Stimulated activated CD4-positive, alpha-beta T cell treated with anti-CD3 and anti-CD28 coated beads, TNF-alpha, amount 100 ng/mL, for 24 hours (primary cell): ENCODE data around the gene RFC1.
"Not testable (repeated sequence)": the region's sequence is repeated elsewhere in the genome, so short reads cannot be mapped to it uniquely, and the experiment has no call there.

ENCODE experiments used
- DNase-seq, 3 experiments: peaks; one replicate each; pipeline ENCODE4 v3.0.0-alpha.2; 2020; ENCODE audit warnings: low read depth in 3 of 3

Gene RFC1

DNA sequence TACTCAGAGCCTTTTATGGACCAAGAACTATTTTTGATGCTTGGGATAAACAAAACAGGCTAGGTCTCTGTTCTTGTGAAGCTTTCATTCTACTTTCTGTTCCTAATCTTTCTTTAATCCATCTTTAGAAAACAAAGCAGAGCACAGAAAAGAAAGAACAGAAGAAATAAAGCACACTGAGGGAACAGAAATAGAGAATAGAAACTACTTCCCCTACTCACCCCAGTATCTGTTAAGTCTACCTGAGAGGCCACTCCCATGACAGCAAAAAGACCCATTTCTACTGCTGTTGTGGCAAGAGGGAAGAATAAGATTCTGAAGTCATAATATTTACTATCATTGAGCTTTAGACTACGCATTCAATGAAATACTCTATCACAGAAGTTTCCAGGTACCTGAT, 9.2 kb downstream of the RFC1 start:
- no peak for DNase-seq

DNA sequence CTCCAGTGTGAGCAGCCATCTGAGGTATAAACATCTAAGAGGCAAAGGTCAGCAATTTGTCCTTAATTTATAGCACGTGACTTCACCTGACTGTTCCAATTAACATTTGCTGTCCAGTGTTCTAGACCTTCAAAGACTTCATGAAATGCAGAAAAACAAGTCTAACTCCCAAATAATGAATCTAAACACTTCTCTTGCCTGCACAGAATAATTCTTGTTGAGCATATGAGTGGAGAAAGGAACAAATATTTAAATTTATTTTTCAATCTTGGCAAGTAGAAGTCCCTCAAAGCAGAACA, 12.0 kb downstream of the RFC1 start:
- no peak for DNase-seq

DNA sequence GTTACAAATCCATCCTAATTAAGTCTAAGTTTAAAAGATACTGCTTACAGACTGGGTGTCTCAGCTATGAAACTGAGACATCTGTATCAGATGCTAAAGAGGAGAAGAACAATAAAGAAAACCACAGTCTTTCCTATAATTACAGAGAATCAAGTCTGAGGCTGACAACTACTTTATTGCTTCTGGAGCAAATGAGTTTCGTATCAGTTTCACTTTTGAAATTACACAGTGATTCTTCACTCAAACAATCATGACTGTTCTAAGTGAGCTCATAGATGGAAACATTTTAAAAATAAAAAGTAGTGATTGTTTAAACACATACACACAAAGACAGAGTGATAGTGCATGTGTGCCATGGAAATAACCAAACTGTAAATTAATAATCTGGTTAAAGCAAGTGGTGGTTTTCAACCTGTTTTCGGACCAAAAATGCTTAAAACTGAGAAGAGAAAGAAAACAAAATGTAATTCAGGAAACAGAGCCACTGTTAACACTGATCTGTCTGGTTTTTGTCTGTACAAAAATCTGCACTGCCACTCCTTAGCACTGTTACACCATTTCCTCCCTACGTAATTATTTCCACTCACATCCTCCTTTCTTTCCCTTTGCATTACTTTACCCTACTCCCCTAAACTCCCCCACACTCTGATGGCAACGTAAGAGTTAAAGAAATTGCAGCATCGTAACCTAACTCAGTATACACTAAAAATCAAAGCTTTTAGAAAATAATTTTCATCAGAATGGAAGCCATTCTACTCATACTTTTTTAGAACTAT, 12.5 kb downstream of the RFC1 start:
- no peak for DNase-seq

DNA sequence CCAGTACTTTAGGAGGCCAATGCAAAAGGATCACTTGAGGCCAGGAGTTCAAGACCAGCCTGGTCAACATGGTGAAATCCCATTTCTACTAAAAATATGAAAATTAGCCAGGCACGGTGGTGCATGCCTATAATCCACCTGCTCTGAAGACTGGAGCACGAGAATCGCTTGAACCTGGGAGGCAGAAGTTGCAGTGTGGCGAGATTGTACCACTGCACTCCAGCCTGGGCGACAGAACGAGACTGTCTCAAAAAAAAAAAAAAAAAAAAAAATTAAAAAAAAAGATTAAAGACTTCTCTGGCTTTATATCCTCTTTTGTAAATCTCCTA, 13.0 kb downstream of the RFC1 start:
- not testable (repeated sequence) for DNase-seq

DNA sequence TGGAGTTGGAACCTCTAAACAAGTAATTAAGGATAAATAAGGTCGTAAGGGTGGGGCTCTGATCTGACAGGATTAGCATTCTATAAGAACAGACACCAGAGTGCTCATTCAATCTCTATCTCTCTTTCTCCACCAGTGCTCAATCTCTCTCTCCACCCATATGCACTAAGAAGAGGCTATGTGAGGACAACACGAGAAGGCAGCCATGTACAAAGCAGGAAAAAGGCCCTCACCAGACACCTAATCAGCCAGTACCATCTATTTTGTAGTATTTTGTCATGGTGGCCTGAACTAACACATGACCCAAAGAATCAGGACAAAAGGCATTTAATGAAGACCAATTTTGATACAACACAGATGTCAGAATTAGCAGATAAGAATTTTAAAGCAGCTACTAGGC, 16.8 kb downstream of the RFC1 start:
- DNase-seq = no peak

DNA sequence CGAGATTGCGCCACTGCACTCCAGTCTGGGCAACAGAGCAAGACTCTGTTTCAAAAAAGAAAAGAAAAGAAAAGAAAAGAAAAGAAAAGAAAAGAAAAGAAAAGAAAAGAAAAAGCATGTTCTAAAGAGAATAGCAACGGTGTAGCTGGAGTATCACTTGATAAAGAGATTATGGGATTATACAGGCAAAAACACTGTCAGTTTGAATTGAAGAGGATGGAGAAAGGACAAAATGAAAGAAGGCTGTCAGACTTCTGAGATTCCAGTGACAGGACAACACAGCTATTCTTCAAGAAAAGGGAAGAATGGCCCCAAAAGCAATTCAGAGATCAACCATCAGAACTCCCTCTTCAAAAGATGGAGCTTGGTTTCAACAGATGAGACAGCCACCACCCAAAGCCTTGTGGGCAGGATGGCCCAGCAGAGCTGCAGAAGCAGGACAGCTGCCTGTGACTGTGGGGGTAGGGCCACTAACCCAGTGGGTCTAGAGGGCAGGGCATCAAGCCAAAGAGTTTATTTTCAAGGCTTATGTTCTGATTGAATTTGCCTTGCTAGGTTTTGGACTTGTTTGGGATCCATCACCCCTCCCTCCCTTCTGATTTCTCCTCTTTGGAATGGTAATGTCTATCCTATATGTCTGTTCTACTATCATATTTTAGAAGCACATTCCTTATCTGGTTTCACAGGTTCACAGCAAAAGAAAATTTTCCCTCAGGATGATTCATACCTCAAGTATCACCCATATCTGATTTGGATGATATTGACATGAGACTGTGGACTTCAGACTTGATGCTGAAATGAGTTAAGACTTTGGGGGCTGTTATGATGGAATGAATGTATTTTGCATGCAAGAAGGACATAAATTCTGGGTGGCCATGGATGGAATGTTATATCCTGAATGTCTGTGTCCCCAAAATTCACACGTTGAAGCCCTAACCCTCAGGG, 17.5 kb downstream of the RFC1 start:
- no peak for DNase-seq

DNA sequence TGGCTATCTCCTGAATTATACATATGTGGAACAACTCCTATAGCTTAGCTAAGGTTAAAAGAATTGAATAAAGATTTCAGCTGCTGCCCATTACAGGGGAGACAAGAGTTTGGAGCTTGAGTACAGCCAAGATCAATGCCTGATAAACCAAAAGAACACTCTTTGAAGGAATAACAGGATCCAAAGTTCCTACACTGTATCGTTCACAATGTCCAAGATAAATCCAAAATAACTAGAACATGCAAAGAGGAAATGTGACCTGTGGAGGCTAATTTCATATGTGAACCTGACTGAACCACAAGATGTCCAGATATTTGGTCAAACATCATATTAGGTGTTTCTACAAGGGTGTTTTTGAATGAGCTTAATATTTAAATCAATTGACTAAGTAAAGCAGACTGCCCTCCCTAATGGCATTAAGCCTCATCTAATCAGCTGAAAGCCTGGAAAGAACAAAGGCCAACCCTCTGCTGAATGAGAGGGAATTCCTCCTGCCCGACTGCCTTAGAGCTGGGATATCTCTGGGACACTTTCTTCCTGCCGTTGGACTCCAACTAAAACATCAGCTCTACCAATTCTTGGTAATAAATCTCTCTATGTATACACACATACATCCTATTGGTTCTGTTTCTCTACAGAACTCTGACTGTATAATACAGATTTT, 19.2 kb downstream of the RFC1 start:
- no peak for DNase-seq

DNA sequence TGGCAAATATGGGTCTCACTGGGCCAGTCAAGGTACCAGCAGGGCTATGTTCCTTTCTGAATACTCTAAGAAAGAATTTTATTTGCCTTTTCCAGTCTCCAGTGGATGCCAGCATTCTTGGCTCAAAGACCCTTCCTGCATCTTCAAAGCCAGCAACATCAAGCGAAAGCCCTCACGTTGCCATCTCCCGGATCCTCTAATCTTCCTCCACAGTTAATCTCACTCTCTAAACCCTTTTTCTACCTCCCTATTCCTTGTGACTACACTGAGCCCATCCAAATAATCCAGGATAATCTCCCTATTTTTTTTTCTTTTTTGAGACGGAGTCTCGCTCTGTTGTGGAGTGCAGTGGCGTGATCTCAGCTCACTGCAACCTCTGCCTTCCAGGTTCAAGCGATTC, 23.4 kb downstream of the RFC1 start:
- no peak for DNase-seq

DNA sequence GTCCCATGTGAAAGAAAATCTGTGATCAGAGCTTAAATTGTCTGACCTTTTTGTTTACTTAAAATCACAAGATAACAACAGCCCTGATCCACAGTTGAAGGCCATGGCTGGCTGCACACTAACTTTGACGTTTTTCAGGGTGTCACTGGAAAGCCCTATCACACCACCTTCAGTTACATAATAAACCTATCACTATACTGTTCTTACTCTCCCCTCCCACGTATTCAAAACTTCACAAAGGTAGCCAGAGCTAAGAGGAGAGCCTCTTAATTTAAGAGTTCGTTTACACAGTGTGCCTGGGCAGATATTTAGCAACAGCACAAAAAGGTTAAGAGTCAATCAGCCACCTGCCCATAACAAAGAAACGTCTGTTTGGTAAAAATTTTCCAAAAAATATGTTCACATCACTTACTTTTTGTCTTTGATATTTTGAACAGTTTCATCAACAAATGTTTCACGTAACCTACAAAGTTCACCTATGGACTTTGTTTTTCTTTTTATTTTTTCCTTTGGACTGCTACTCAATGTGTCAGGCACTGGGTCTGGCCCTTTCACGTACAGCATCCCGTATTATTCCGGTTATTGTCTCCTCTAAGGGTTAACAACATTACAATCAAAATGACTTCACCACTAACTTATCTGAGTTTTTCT, 25.0 kb downstream of the RFC1 start:
- DNase-seq = no peak

DNA sequence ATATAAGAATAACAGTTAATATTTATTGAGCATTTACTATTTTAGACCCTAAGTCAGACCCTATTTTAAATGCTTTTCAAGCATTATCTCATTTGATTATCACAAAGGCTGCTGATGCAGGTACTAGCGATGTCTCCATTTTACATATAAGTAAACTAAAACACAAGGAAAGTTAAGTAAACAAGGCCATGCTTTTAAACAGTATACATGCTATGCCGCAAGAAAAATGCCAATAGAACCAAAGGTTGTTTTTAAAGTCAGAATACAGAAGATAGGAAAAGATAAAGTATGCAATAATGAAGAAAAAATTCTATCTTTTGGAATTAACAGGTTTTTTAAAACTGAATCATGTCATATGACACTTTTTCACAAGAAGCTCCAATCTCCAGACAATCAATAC, 26.2 kb downstream of the RFC1 start:
- no peak for DNase-seq

DNA sequence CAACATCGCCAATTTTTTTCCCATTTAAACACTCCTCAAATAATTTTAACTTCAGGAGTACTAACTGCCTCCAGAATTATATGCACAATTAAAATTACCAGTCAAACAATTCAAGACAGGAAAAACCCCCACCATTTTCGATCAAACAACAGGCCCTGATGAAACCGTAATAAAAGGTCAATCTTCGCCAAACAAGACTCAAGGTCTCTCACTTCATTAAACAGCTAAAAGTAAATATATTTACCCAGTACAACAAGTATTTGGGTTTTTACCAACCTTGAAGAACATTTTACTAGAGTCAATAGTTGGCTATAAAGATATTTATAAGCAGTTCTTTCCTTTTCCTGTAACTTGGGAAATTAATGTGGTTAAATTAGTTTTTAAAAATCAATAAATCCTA, 28.3 kb downstream of the RFC1 start:
- DNase-seq = no peak

DNA sequence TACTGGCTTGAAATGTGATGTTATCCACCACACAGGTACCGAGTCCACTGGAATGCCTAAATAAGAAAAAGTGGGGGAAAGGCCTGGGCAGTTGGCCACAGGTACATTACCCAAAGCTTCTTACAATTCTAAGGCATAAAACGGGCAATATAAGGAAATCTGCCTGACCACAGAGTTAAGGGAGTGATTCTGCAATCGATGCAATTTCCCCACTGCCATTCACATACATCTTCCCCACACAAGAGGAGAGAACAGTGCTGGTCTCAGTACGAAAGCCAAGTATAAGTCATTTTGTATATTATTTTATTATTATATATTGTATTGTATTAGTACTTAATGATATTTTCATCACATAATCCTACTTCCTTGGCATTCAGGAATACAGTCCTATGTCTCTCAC, 30.6 kb downstream of the RFC1 start:
- no peak for DNase-seq

DNA sequence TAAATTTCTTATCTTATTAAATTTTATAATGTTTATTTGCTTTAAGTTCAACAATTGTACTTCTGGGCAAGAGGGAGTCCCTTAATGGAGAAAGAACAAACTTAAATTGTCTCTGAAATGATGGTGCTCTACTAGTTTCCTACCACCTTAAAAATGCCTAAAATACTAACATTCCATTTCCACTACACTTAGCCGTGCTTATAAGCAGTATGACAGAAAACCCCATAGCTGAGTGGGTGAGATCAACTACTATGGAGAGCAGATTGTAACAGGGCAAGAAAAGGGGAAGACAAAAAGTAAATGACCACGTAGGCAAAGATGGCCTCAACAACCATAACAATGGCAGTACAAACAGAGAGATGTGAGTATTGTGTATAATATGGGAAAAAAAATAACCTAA, 35.0 kb downstream of the RFC1 start:
- no peak for DNase-seq

DNA sequence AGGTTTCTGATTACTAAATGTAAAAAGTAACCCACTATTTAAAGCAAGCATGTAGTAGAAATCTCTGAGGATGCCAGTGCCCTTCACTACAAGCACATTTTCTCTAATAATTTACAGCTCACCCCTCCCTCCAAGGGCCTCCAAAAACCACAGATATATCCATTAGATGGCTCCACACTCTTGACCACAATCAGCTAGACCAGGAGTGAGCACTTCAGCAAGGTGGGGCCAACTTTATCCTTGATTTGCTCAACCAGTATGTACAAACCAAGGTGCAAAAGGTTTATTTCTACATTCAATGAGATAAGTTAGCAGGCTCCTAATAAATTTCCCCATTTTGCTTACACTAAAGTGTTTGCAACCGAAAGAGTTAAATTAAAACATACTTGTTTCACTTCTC, 35.8 kb downstream of the RFC1 start:
- DNase-seq = no peak

DNA sequence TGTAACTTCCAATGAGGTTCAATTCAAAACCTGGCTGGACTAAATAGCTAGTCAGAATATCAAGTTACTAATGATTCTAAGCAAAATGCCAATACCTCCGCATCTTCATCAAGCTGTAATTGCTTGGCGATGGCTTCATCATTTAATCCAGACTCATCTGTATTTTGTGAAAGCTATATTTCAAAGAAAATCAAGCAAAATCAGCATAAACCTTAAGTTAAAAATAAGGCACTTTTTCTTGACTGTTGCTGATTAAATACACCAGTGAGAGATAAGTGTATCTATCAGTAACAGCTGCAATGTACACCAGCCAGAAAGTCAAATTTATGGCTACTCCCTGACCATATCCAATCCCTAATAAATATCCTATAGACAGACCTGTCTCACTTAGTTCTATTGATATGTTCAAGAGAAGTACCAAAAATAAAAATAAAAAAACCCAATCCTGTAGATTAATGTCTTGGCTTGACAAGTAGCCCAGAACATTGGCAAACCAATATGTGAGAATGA, 39.6 kb downstream of the RFC1 start:
- no peak for DNase-seq

DNA sequence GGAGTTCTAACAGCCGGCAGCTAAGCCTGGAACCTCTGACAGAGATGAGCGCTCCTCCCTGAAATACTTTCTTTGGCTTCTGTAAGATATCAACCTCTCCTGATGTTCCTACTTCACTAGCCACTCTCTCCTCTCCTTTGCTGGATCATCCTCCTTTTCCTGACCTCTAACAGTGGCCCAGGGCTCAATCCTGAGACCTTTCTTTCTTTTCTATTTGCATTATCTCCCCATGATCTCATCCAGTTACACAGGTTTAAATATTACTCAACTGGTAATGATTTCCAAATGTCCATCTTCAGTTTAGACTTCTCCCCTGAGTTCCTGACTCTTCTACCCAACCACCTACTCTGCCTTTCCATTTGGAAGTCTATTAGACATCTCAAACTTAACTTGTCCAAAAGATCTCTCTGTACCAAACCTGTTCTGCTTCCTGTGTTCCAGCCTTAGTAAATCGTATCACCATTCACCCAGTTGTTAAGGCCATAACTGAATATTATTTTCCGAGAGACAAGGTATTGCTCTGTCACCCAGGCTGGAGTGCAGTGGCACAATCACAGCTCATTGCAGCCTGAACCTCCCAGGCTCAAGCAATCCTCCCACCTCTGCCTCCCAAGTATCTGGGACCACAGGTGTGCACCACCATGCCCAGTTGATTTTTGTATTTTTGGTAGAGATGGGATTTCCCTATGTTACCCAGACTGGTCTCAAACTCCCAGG, 41.1 kb downstream of the RFC1 start:
- no peak for DNase-seq

DNA sequence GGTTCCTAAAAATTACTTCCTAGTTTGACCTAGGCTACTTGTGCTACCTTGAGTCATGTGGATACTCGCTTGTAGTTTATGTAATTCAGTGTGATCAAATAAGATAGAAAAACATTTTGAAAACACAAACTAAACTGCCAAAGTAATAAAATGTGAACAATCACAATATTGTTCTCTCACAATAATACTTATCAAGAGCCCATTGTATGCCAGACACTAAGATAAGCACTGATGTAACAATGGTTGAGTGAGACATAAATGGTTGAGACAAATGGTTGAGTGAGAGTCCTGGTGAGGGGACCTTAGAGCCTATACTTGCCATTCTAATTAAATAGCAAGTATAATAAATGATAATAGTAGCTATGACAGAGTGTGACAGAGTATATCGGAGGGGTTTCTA, 41.7 kb downstream of the RFC1 start:
- DNase-seq = no peak

DNA sequence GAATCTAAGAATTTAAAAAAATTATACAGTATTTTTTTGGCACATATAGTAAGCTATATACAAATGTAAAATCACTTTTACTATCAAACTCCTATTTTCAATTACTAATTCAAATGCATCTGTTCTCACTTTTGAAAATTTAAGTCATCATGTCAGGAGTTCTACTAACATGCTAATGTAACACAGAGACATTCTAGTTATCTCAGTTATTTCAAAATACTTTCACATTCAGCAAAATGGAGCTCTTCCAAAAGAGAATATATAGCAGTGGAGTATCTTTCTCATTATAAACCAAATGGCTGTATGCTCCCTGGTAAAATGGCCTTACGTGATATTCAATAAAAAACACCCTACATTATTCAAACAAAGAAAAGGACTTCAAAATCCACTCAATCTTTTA, 42.3 kb downstream of the RFC1 start:
- no peak for DNase-seq

DNA sequence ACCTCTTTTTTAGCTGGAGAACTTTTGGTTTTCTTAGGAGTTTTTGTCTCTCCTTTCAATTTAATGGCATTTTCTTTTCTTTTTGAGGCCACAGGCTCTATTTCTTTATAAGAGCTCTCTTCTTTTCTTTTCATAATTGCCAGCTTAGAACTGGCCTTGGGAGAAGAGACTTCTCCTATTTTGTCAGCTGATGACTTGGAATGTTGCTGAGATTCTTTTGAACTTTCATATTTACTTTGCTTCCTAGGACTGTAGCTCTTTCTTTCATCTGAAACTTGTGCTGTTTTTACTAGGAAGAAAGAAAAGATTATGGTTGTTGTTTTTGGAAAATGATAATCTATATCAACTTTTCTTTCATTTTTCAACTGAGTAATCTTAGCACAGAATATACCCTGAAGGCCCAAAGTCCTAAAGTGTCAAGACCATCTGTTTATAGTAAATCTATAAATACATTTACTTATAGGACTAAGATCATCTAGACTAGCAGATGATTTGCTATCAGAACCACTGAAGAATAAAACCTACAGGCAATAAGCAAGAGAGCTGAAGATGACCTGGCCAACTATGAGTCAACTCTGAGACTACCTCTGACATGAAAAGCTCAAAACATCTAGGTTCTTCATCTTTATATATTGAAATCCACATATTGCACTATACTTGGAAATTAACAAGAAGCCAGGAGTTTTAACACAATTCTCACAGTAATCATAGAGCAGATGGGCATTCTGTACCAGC, 45.6 kb downstream of the RFC1 start:
- DNase-seq = no peak

DNA sequence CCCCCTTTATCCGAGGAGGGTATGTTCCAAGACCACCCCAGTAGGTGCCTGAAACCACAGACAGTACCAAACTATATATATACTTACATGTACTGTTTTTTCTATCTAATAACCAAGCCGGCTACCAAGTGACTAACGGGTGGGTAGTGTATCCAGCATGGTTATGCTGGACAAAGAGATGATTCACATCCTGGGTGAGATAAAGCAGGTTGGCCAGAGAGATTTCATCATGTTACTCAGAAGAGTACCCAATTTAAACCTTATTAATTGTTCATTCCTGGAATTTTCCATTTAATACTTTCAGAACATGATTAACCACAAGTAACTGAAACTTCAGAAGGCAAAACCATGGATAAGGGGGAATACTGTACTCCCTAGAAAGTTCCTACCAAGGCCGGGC, 46.5 kb downstream of the RFC1 start:
- DNase-seq = no peak

DNA sequence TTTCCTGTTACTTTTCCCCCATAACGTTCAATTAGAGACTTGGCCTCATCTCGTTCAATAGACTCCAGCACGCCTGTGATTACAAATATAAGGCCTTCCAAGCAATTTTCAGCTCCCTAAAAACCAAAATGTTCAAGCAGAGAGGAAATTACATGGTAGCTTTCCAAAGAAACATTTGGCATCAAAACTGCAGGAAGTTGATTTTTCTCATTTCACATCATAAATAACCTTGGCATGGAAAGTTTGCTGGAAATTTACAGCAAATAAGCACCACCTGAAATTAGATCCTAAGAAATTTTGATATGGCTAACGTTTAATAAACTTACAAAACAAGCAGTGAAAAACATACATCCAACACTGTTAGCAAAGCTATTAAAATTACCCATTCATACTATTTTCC, 53.3 kb downstream of the RFC1 start:
- DNase-seq = no peak
